H1 (cell line): ENCODE data around the gene MYL3. TPM values are rescaled to one million over a fixed set of nuclear protein-coding genes. Genes with fewer than 3 reads are reported as not detected.

Experiments
- CTCF ChIA-PET: fragments of 300-600 bp; sonication (Branson Sonifier 250); formaldehyde crosslinking; loops from one replicate; lab custom pipeline; 2021; ENCODE audit not compliant: partially characterized antibody; lab: Charles Lee
- POLR2A ChIA-PET: fragments of 300-600 bp; sonication (Branson Sonifier 250); formaldehyde crosslinking; loops from one replicate; lab custom pipeline; 2021; ENCODE audit warnings: inconsistent platforms; ENCODE audit not compliant: partially characterized antibody; lab: Charles Lee
- DNase-seq, 2 experiments: peaks; one replicate each; pipeline versions ENCODE4 v3.0.0 to v3.0.0-alpha.2; 2010 to 2022; ENCODE audit warnings: low spot score in 2 of 2, low read depth in 1 of 2, mixed read lengths in 1 of 2
- FAIRE-seq: peaks from 2 replicates; lab custom pipeline; 2011; peaks lifted over from hg19 to GRCh38; lab: Jason Lieb, UNC
- H2AFZ ChIP-seq: 2 replicates; pipeline ENCODE4 v1.8.1; 2012; ENCODE audit warnings: low read length, inconsistent platforms
- H2AK5ac ChIP-seq: 2 replicates; pipeline ENCODE4 v1.6.1; 2013; ENCODE audit warnings: low read depth, low read length
- H2BK120ac ChIP-seq: replicated peaks from 2 replicates; pipeline ENCODE3; 2013; ENCODE audit warnings: low read depth, low read length, inconsistent platforms
- H2BK12ac ChIP-seq: 2 replicates; pipeline ENCODE4 v1.6.1; 2013; ENCODE audit warnings: low read depth, low read length
- H2BK15ac ChIP-seq: 2 replicates; pipeline ENCODE4 v1.6.1; 2013; ENCODE audit warnings: low read length
- H2BK20ac ChIP-seq: 2 replicates; pipeline ENCODE4 v1.6.1; 2013; ENCODE audit warnings: low read length
- H2BK5ac ChIP-seq: 2 replicates; pipeline ENCODE4 v1.6.1; 2013; ENCODE audit warnings: low read depth, low read length
- H3K14ac ChIP-seq: 2 replicates; pipeline ENCODE4 v1.6.1; 2013; ENCODE audit warnings: inconsistent platforms; ENCODE audit not compliant: insufficient read length
- H3K18ac ChIP-seq: 2 replicates; pipeline ENCODE4 v1.6.1; 2013; ENCODE audit warnings: low read length; ENCODE audit errors: extremely low read depth
- H3K23ac ChIP-seq: 2 replicates; pipeline ENCODE4 v1.6.1; 2013; ENCODE audit warnings: inconsistent platforms; ENCODE audit not compliant: insufficient read length
- H3K23me2 ChIP-seq: 2 replicates; pipeline ENCODE4 v1.6.1; 2013; ENCODE audit warnings: low read depth, low read length
- H3K27ac ChIP-seq: 2 replicates; pipeline ENCODE4 v1.6.1; 2011; ENCODE audit warnings: low read depth, low read length, inconsistent platforms
- H3K27me3 ChIP-seq, 4 experiments: replicated peaks in 1 of 4; 1 replicate in 1 of 4; 2 replicates in 3 of 4; pipeline versions ENCODE4 v1.6.1 to v1.8.1; 2011 to 2013; ENCODE audit warnings: low read length in 3 of 4, mild to moderate bottlenecking in 3 of 4, inconsistent platforms in 2 of 4, mixed read lengths in 2 of 4, moderate library complexity in 1 of 4; ENCODE audit not compliant: control insufficient read depth in 3 of 4, insufficient read depth in 3 of 4; ENCODE audit errors: extremely low read depth in 1 of 4
- H3K36me3 ChIP-seq, 4 experiments: 2 replicates each; pipeline versions ENCODE4 v1.6.1 to v1.8.1; 2011 to 2013; ENCODE audit warnings: mild to moderate bottlenecking in 4 of 4, low read length in 3 of 4, moderate library complexity in 2 of 4, control low read depth in 1 of 4, inconsistent platforms in 1 of 4; ENCODE audit not compliant: insufficient read depth in 4 of 4, control insufficient read depth in 2 of 4
- H3K4ac ChIP-seq: replicated peaks from 2 replicates; pipeline ENCODE3; 2013; ENCODE audit warnings: low read length, low read depth, mixed read lengths, inconsistent platforms; ENCODE audit not compliant: insufficient read length
- H3K4me1 ChIP-seq, 4 experiments: replicated peaks in 1 of 4; 1 replicate in 1 of 4; 2 replicates in 3 of 4; pipeline versions ENCODE4 v1.6.1 to v1.8.1; 2011 to 2013; ENCODE audit warnings: low read length in 3 of 4, inconsistent platforms in 2 of 4, mixed read lengths in 1 of 4; ENCODE audit not compliant: insufficient read depth in 4 of 4, control insufficient read depth in 3 of 4
- H3K4me2 ChIP-seq, 2 experiments: 2 replicates each; pipeline versions ENCODE4 v1.6.1 to v1.8.1; 2011 to 2013; ENCODE audit warnings: low read depth in 2 of 2, low read length in 2 of 2, control low read depth in 1 of 2, inconsistent platforms in 1 of 2, mild to moderate bottlenecking in 1 of 2; ENCODE audit not compliant: insufficient read depth in 1 of 2
- H3K4me3 ChIP-seq, 4 experiments: fragments of 200-600, 300-600 bp in 1 of 4; sonication (generic), shearing (Covaris generic), sonication (Bioruptor Twin) in 1 of 4; 2 replicates each; pipeline versions ENCODE4 v1.5.1 to v1.8.1; 2011 to 2016; ENCODE audit warnings: low read length in 4 of 4, low read depth in 3 of 4, control low read depth in 2 of 4, inconsistent platforms in 2 of 4, mild to moderate bottlenecking in 2 of 4, mixed read lengths in 1 of 4, moderate library complexity in 1 of 4; ENCODE audit not compliant: insufficient read depth in 2 of 4; ENCODE audit errors: extremely low read depth in 1 of 4
- H3K56ac ChIP-seq: replicated peaks from 2 replicates; pipeline ENCODE3; 2013; ENCODE audit warnings: low read depth, mild to moderate bottlenecking, mixed read lengths, low read length, inconsistent platforms; ENCODE audit not compliant: insufficient read length
- H3K79me1 ChIP-seq: 2 replicates; pipeline ENCODE4 v1.6.1; 2013; ENCODE audit warnings: low read depth, low read length, control low read depth
- H3K79me2 ChIP-seq, 2 experiments: 2 replicates each; pipeline versions ENCODE4 v1.6.1 to v1.8.1; 2012 to 2013; ENCODE audit warnings: low read length in 2 of 2, mild to moderate bottlenecking in 2 of 2, inconsistent platforms in 1 of 2; ENCODE audit not compliant: insufficient read depth in 2 of 2, control insufficient read depth in 1 of 2
- H3K9ac ChIP-seq, 4 experiments: replicated peaks in 1 of 4; 1 replicate in 1 of 4; 2 replicates in 3 of 4; pipeline versions ENCODE4 v1.6.1 to v1.8.1; 2011 to 2013; ENCODE audit warnings: low read depth in 3 of 4, low read length in 3 of 4, control low read depth in 2 of 4, mild to moderate bottlenecking in 2 of 4, moderate library complexity in 2 of 4, inconsistent platforms in 1 of 4; ENCODE audit errors: extremely low read depth in 1 of 4
- H3K9me3 ChIP-seq, 2 experiments: 2 replicates each; pipeline versions ENCODE4 v1.6.1 to v1.8.1; 2012 to 2013; ENCODE audit warnings: mild to moderate bottlenecking in 2 of 2, moderate library complexity in 2 of 2, control low read depth in 1 of 2, inconsistent platforms in 1 of 2, low read depth in 1 of 2, low read length in 1 of 2, mixed read lengths in 1 of 2; ENCODE audit not compliant: insufficient read depth in 2 of 2
- H4K20me1 ChIP-seq, 2 experiments: replicated peaks in 1 of 2; 2 replicates each; pipeline versions ENCODE3 to v1.8.1; 2011 to 2013; ENCODE audit warnings: inconsistent platforms in 2 of 2, low read length in 2 of 2, mild to moderate bottlenecking in 1 of 2; ENCODE audit not compliant: insufficient read depth in 2 of 2, control insufficient read depth in 1 of 2
- H4K5ac ChIP-seq: 2 replicates; pipeline ENCODE4 v1.6.1; 2013; ENCODE audit warnings: low read length, low read depth, mixed read lengths, inconsistent platforms; ENCODE audit not compliant: insufficient read length
- H4K8ac ChIP-seq: 2 replicates; pipeline ENCODE4 v1.8.0; 2013; ENCODE audit warnings: mild to moderate bottlenecking, moderate library complexity, low read length, inconsistent platforms; ENCODE audit not compliant: insufficient read depth; ENCODE audit errors: extremely low read depth
- H4K91ac ChIP-seq: replicated peaks from 2 replicates; pipeline ENCODE3; 2013; ENCODE audit warnings: low read length, mixed read lengths, inconsistent platforms; ENCODE audit not compliant: insufficient read length
- KDM1A ChIP-seq: fragments of 200-600, 300-600 bp; sonication (generic); IDR thresholded peaks from 2 replicates; pipeline ENCODE4 v1.7.1; 2016; ENCODE audit warnings: mild to moderate bottlenecking, low read length, borderline replicate concordance
- MAFK ChIP-seq: IDR thresholded peaks from 2 replicates; pipeline ENCODE4 v1.6.1; 2012; ENCODE audit warnings: low read depth, mild to moderate bottlenecking, improper control_type of control experiment, low read length
- POU5F1 ChIP-seq: IDR thresholded peaks from 2 replicates; pipeline ENCODE4 v1.6.1; 2011; ENCODE audit warnings: low read depth, mild to moderate bottlenecking, low read length, moderate library complexity
- SIN3A ChIP-seq, 2 experiments: IDR thresholded peaks in 1 of 2; conservative IDR thresholded peaks in 1 of 2; 2 replicates each; pipeline ENCODE4 v1.6.1; 2011 to 2012; ENCODE audit warnings: low read length in 2 of 2, improper control_type of control experiment in 1 of 2, low read depth in 1 of 2, mild to moderate bottlenecking in 1 of 2
- TAF1 ChIP-seq: IDR thresholded peaks from 2 replicates; pipeline ENCODE4 v1.6.1; 2011; ENCODE audit warnings: mild to moderate bottlenecking, low read depth, low read length
- WGBS, 2 experiments: shearing (Covaris generic) in 1 of 2; methylation state at CpG; one replicate each; pipeline versions ENCODE4 v1.1.6 to v1.1.7; 2013 to 2015; ENCODE audit warnings: low lambda C conversion rate in 2 of 2, mixed read lengths in 2 of 2, inconsistent platforms in 1 of 2, low coverage in 1 of 2, missing lambda C conversion rate in 1 of 2; ENCODE audit not compliant: insufficient replicate concordance in 2 of 2, insufficient coverage in 1 of 2, insufficient read length in 1 of 2; ENCODE audit errors: extremely low coverage in 1 of 2, missing lambda C conversion rate in 1 of 2; 5-methylcytosine and 5-hydroxymethylcytosine counted together
- polyA plus RNA-seq, 7 experiments: library from polyadenylated mRNA; depleted of rRNA in 3 of 7; stranded (reverse) in 5 of 7; unstranded in 2 of 7; fragments of >200 nt in 5 of 7; fragments of 200-250 nt in 2 of 7; gene quantifications; 1 replicate in 5 of 7; 2 replicates in 1 of 7; 4 replicates in 1 of 7; pipeline versions ENCODE4 v1.2.1 to v1.2.3, GENCODE V29; 2011 to 2013; ENCODE audit warnings: missing spikeins in 2 of 7, mixed read lengths in 2 of 7
- total RNA-seq: library from RNA; stranded (reverse); fragmentation: NEBNext Ultra II Directional; extraction: Animal tissue kit (Norgen Biotek cat#: 25700); gene quantifications from 2 replicates; pipeline ENCODE4 v1.2.1, GENCODE V29; 2021

Gene MYL3
- total and polyA plus RNA-seq, 2 of the 8 experiments (the other 6 are each of a cell fraction or from before 2014, with no cell fraction given): 0.06 TPM; not detected in 1

DNA sequence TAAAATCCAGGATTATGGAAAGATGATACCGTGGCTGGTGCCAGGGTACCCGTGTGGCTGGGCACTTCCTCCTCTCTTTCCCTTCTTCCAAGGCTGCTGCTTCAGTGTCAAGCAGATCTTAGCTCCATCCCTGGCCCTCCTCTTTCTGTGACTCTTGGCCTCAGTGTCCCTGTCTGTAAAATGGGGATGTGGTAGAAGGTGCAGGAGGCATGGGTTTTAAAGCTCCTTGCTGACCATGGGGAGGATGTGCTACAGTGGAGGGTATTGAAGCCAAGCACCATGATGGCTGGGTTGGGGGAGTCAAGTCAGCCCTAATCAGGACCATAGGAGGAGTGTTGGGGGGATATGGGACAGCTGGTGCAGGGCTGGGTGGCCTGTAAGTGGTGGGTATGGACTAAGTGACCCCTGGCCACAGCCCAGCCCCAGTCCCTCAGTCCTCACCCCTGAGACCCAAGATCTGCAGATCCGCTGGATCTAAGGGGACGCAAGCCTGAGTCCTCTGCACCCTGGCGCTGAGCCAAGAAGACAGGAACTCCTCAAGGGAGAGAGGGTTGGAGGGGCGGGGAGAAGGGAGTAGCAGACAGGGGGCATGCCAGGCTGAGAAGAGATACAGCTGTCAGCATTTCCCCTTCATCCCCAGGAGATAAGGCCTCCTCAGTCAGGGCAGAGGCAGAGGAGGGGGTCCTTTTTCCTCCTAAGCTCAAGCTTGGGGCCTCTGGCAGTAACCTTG is 26.3 kb upstream of the MYL3 start:
- CTCF ChIA-PET: interaction anchor here (0.5 to 13.1 kb wide), 18 partner anchors 7 to 613 kb away, joined by 3 to 88 read pairs (median 4); partner anchors contain the start of gene PTH1R
- Histone ChIP-seq H3K4me2 (no peak overlapping the region), H4K20me1 (peaks cover 0 to 9% of the 10 kb centered on the region in 2 experiments), H2AK5ac (peak overlapping the region; percentile 97), H3K36me3 (no peaks in the 10 kb centered on the region), H3K18ac (no peak overlapping the region; the same call in 1 of the 2 replicates), H3K4me1 (peaks cover 4 to 23% (median 17%) of the 10 kb centered on the region in 4 experiments), H4K5ac (no peak overlapping the region), H3K23ac (no peak overlapping the region), H3K79me1 (no peaks in the 10 kb centered on the region), H3K4me3 (no peak overlapping the region), H3K27ac (no peak overlapping the region), H3K14ac (no peak overlapping the region), H2AFZ (no peak overlapping the region), H2BK12ac (peak overlapping the region; percentile 75; the same call in 1 of the 2 replicates), H3K23me2 (peaks cover 4% of the 10 kb centered on the region; the same call in 1 of the 2 replicates), H3K4ac (no peak overlapping the region), H4K91ac (no peak overlapping the region), H2BK20ac (peak overlapping the region; percentile 80; the same call in 1 of the 2 replicates), H2BK5ac (0 out of 2 replicates have a peak overlapping the region, but pooled peaks have one; percentile 30), H3K79me2 (no peaks in the 10 kb centered on the region), H2BK15ac (peak overlapping the region; percentile 36; the same call in 1 of the 2 replicates), H4K8ac (no peak overlapping the region), H3K27me3 (peaks cover 31 to 82% (median 68%) of the 10 kb centered on the region in 4 experiments), H3K9ac (no peak overlapping the region), H3K9me3 (no peaks in the 10 kb centered on the region), H2BK120ac (no peak overlapping the region), H3K56ac (no peak overlapping the region)
- FAIRE-seq (no peak), DNase-seq (no peak)
- 97% methylated on average over 5 of the region's 6 CpGs; no CpG with 5 or more reads in 1 of the 2 experiments for WGBS, 2 experiments
- POLR2A ChIA-PET: interaction anchor here (1.0 kb wide), 1 partner anchor 9 kb away, joined by 4 read pairs; no protein-coding TSS in a partner anchor
- TF ChIP-seq MAFK: no peak
- no peak for TF ChIP-seq POU5F1
- TF ChIP-seq KDM1A: peak; percentile 47; the same call in 1 of the 2 replicates
- TF ChIP-seq TAF1: no peak
- no peak for TF ChIP-seq SIN3A (conservative IDR thresholded peaks at IDR 0.05 in 1 of 2, IDR thresholded peaks at IDR 0.05 in 1 of 2; ENCODE audit: low read depth in 1 of 2, low read length in 2 of 2)
